Measurements from ENCODE around the gene TCEAL9.

TCEAL9 gene

DNA sequence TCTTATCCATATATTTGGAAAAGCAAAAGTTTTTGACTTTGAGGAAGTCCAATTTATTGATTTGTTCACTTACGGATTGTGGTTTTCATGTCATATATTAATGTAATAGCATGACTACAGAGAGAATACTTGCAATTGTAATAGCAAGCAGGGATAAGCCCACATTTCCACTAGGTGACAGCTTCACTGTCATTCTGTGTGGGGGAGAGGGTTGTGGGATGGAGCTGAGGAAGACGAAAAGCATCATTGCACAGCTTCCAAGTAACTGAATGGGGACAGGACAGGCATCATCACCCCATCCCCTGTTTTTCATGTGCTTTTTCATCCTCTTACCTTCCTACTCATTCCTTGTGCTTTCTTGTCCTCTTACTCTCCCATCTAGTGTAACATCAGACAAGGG lies 51.5 kb downstream of the TCEAL9 start:
- in situ Hi-C loops (cut with HindIII; ENCODE audit: low pct_unique_long_range_greater_than_20kb, low sequenced_read_pairs) = no loop called here
- no peak for TF ChIP-seq JUND (IDR thresholded peaks at IDR 0.05; ENCODE audit: low read depth)
- DNase-seq (ENCODE audit: low read depth in 1 of 2, low spot score in 1 of 2) = no peak

Measured in T47D (cell line).